Karpas-422 (cell line): Measurements from ENCODE around the gene EIF4A3. TPM values are rescaled to one million over a fixed set of nuclear protein-coding genes. Genes with fewer than 3 reads are reported as not detected.

ENCODE experiments used
- DNase-seq: peaks from one replicate; pipeline ENCODE4 v3.0.0-alpha.2; 2015
- H2AFZ ChIP-seq: fragments of 200-600 bp; sonication (generic); 2 replicates; pipeline ENCODE4 v1.6.1; 2014; ENCODE audit warnings: antibody characterized with exemption, low read length, mixed read lengths
- H3K27ac ChIP-seq: fragments of 200-600 bp; sonication (generic); 2 replicates; pipeline ENCODE4 v1.5.1; 2014; ENCODE audit warnings: mild to moderate bottlenecking, low read length, moderate library complexity
- H3K27me3 ChIP-seq: fragments of 200-600 bp; sonication (generic); 2 replicates; pipeline ENCODE4 v1.6.1; 2014; ENCODE audit warnings: low read length, mixed read lengths
- H3K36me3 ChIP-seq: fragments of 200-600 bp; sonication (generic); 2 replicates; pipeline ENCODE4 v1.6.1; 2014; ENCODE audit warnings: low read length, mixed read lengths; ENCODE audit not compliant: insufficient read depth
- H3K4me1 ChIP-seq: fragments of 200-600 bp; sonication (generic); 2 replicates; pipeline ENCODE4 v1.6.1; 2014; ENCODE audit warnings: mild to moderate bottlenecking, low read length, mixed read lengths
- H3K4me2 ChIP-seq: fragments of 200-600 bp; sonication (generic); 2 replicates; pipeline ENCODE4 v1.6.1; 2014; ENCODE audit warnings: low read length, low read depth, mild to moderate bottlenecking; ENCODE audit not compliant: poor library complexity, severe bottlenecking
- H3K4me3 ChIP-seq: fragments of 200-600 bp; sonication (generic); 2 replicates; pipeline ENCODE4 v1.5.1; 2014; ENCODE audit warnings: mild to moderate bottlenecking, antibody characterized with exemption, low read length, mixed read lengths
- H3K79me2 ChIP-seq: fragments of 200-600 bp; sonication (generic); 2 replicates; pipeline ENCODE4 v1.6.1; 2014; ENCODE audit warnings: mild to moderate bottlenecking, low read length, mixed read lengths
- H3K9ac ChIP-seq: fragments of 200-600 bp; sonication (generic); 2 replicates; pipeline ENCODE4 v1.6.0; 2014; ENCODE audit warnings: low read length
- H3K9me2 ChIP-seq: fragments of 200-600 bp; sonication (generic), shearing (Covaris generic); replicated peaks from 2 replicates; pipeline ENCODE4 v1.6.0; 2014; ENCODE audit warnings: mild to moderate bottlenecking, low read length, moderate library complexity; ENCODE audit not compliant: insufficient read depth
- H3K9me3 ChIP-seq: fragments of 300-700, 200-600 bp; sonication (generic); 2 replicates; pipeline ENCODE4 v1.6.1; 2014; ENCODE audit warnings: low read length, mixed read lengths
- H4K20me1 ChIP-seq: fragments of 200-600 bp; sonication (generic); 2 replicates; pipeline ENCODE4 v1.6.1; 2014; ENCODE audit warnings: mild to moderate bottlenecking, antibody characterized with exemption, low read length, low read depth; ENCODE audit not compliant: insufficient read depth
- total RNA-seq: library from RNA; depleted of rRNA; stranded (reverse); fragments of >200 nt; shearing (Covaris generic); gene quantifications from 2 replicates; pipeline ENCODE4 v1.2.3, GENCODE V29; 2014; ENCODE audit warnings: low replicate concordance

Gene EIF4A3
- total RNA-seq, 1 experiment from 2014 or later, result 90.7 TPM

- Histone ChIP-seq H2AFZ (no peak overlapping the region), H3K79me2 (no peaks in the 10 kb centered on the region), H3K9me2 (no peaks in the 10 kb centered on the region), H3K9ac (no peak overlapping the region), H4K20me1 (no peaks in the 10 kb centered on the region), H3K27ac (no peak overlapping the region), H3K9me3 (no peaks in the 10 kb centered on the region), H3K4me1 (peaks cover 7% of the 10 kb centered on the region), H3K27me3 (no peaks in the 10 kb centered on the region), H3K4me3 (no peak overlapping the region), H3K4me2 (no peak overlapping the region), H3K36me3 (no peaks in the 10 kb centered on the region)
- no peak for DNase-seq
Measured at GRCh38 chr17:80106751-80107150, 40.2 kb downstream of the EIF4A3 start.

- H3K27ac ChIP-seq, result no peak overlapping the region
- no peak for DNase-seq
- H3K36me3 ChIP-seq, result no peaks in the 10 kb centered on the region
- H2AFZ ChIP-seq, result no peak overlapping the region
- H3K9ac ChIP-seq, result no peak overlapping the region
- no peaks in the 10 kb centered on the region for H3K79me2 ChIP-seq
- no peaks in the 10 kb centered on the region for H3K9me3 ChIP-seq
- peaks cover 7% of the 10 kb centered on the region for H3K4me1 ChIP-seq
- H3K4me3 ChIP-seq, result no peak overlapping the region
- H3K4me2 ChIP-seq, result no peak overlapping the region
- no peaks in the 10 kb centered on the region for H3K9me2 ChIP-seq
- no peaks in the 10 kb centered on the region for H4K20me1 ChIP-seq
- no peaks in the 10 kb centered on the region for H3K27me3 ChIP-seq
Measured at GRCh38 chr17:80106176-80106575, 40.8 kb downstream of the EIF4A3 start.

- no peaks in the 10 kb centered on the region for H3K36me3 ChIP-seq
- no peak for DNase-seq
- no peaks in the 10 kb centered on the region for H3K27me3 ChIP-seq
- no peak overlapping the region for H2AFZ ChIP-seq
- H3K27ac ChIP-seq, result no peak overlapping the region
- no peaks in the 10 kb centered on the region for H3K9me3 ChIP-seq
- no peaks in the 10 kb centered on the region for H3K9me2 ChIP-seq
- no peaks in the 10 kb centered on the region for H3K79me2 ChIP-seq
- H3K4me2 ChIP-seq, result no peak overlapping the region
- no peak overlapping the region for H3K9ac ChIP-seq
- H3K4me1 ChIP-seq, result peaks cover 11% of the 10 kb centered on the region
- no peaks in the 10 kb centered on the region for H4K20me1 ChIP-seq
- H3K4me3 ChIP-seq, result no peak overlapping the region
Measured at GRCh38 chr17:80105762-80106161, 41.2 kb downstream of the EIF4A3 start.

- no peak overlapping the region for H3K27ac ChIP-seq
- H3K4me1 ChIP-seq, result peaks cover 17% of the 10 kb centered on the region
- H3K79me2 ChIP-seq, result no peaks in the 10 kb centered on the region
- no peak for DNase-seq
- H4K20me1 ChIP-seq, result no peaks in the 10 kb centered on the region
- no peaks in the 10 kb centered on the region for H3K36me3 ChIP-seq
- no peak overlapping the region for H3K9ac ChIP-seq
- no peak overlapping the region for H3K4me3 ChIP-seq
- H3K9me3 ChIP-seq, result no peaks in the 10 kb centered on the region
- H3K9me2 ChIP-seq, result no peaks in the 10 kb centered on the region
- H3K4me2 ChIP-seq, result no peak overlapping the region
- H3K27me3 ChIP-seq, result no peaks in the 10 kb centered on the region
- no peak overlapping the region for H2AFZ ChIP-seq
Measured at GRCh38 chr17:80104956-80105375, 42.0 kb downstream of the EIF4A3 start.

- Histone ChIP-seq H3K9ac (no peak overlapping the region), H3K4me2 (no peak overlapping the region)
- DNase-seq, result no peak
Measured at GRCh38 chr17:80104321-80104955, 42.5 kb downstream of the EIF4A3 start.

GRCh38 chr17:80103449-80104085, 43.4 kb downstream of the EIF4A3 start:
- H3K27me3 ChIP-seq, result no peaks in the 10 kb centered on the region
- H4K20me1 ChIP-seq, result no peaks in the 10 kb centered on the region
- H3K4me3 ChIP-seq, result no peak overlapping the region
- H3K4me1 ChIP-seq, result peaks cover 17% of the 10 kb centered on the region
- H3K9me2 ChIP-seq, result no peaks in the 10 kb centered on the region
- H2AFZ ChIP-seq, result no peak overlapping the region
- no peaks in the 10 kb centered on the region for H3K79me2 ChIP-seq
- no peak overlapping the region for H3K4me2 ChIP-seq
- no peaks in the 10 kb centered on the region for H3K36me3 ChIP-seq
- no peak overlapping the region for H3K27ac ChIP-seq
- H3K9ac ChIP-seq, result no peak overlapping the region
- H3K9me3 ChIP-seq, result no peaks in the 10 kb centered on the region
- peak; percentile 35 for DNase-seq

More at GRCh38 chr17:80104321-80104955, 42.5 kb downstream of the EIF4A3 start:
- H3K4me1 ChIP-seq, result peaks cover 17% of the 10 kb centered on the region
- no peaks in the 10 kb centered on the region for H3K79me2 ChIP-seq
- no peaks in the 10 kb centered on the region for H3K9me2 ChIP-seq
- H3K27ac ChIP-seq, result no peak overlapping the region
- H3K4me3 ChIP-seq, result no peak overlapping the region
- no peaks in the 10 kb centered on the region for H3K36me3 ChIP-seq
- no peak overlapping the region for H2AFZ ChIP-seq
- no peaks in the 10 kb centered on the region for H3K27me3 ChIP-seq
- no peaks in the 10 kb centered on the region for H3K9me3 ChIP-seq
- no peaks in the 10 kb centered on the region for H4K20me1 ChIP-seq

GRCh38 chr17:80102664-80103448, 44.1 kb downstream of the EIF4A3 start:
- Histone ChIP-seq H3K4me1 (peaks cover 17% of the 10 kb centered on the region), H3K9ac (peak overlapping the region; percentile 92; the same call in 1 of the 2 replicates), H4K20me1 (no peaks in the 10 kb centered on the region), H3K79me2 (no peaks in the 10 kb centered on the region), H2AFZ (no peak overlapping the region), H3K9me3 (no peaks in the 10 kb centered on the region), H3K4me3 (peak overlapping the region; percentile 94; the same call in 1 of the 2 replicates), H3K27ac (no peak overlapping the region), H3K4me2 (peak overlapping the region; percentile 95), H3K9me2 (no peaks in the 10 kb centered on the region), H3K27me3 (no peaks in the 10 kb centered on the region), H3K36me3 (no peaks in the 10 kb centered on the region)
- DNase-seq, result no peak
